ENCODE data around the gene ZMAT5. TPM values are rescaled to one million over a fixed set of nuclear protein-coding genes. Genes with fewer than 3 reads are reported as not detected.

The ZMAT5 gene
- polyA plus RNA-seq, 2 of the 4 experiments (the other 2 are of a cell fraction), result 13.0 to 13.3 TPM

- TF ChIP-seq REST (IDR thresholded peaks at IDR 0.05), result no peak
Observed at GRCh38 chr22:29772170-29772641, 5.4 kb upstream of the ZMAT5 start (continued).

GRCh38 chr22:29769723-29770321 lies 3.0 kb upstream of the ZMAT5 start:
- no peak for DNase-seq (ENCODE audit: low read depth in 1 of 2, low spot score in 1 of 2)
- H3K4me1 ChIP-seq, result peaks cover 24% of the 10 kb centered on the region
- TF ChIP-seq ZFP36 (IDR thresholded peaks at IDR 0.05; ENCODE audit: borderline replicate concordance, partially characterized antibody), result no peak
- no peak for TF ChIP-seq HES2 (IDR thresholded peaks at IDR 0.05)
- TF ChIP-seq TP53 (CRISPR knock-in tag; IDR thresholded peaks at IDR 0.05), result no peak
- no peak for TF ChIP-seq NR3C1 (IDR thresholded peaks at IDR 0.05)
- no peak for TF ChIP-seq JUNB (IDR thresholded peaks at IDR 0.05)
- no peak for TF ChIP-seq PBX3 (IDR thresholded peaks at IDR 0.05)
- TF ChIP-seq HMGXB4 (CRISPR knock-in tag; IDR thresholded peaks at IDR 0.05; ENCODE audit: borderline replicate concordance), result no peak
- no peak for TF ChIP-seq BCL3 (IDR thresholded peaks at IDR 0.05)
- TF ChIP-seq RCOR1 (IDR thresholded peaks at IDR 0.05; ENCODE audit: low read depth, low read length), result no peak
- TF ChIP-seq ELK1 (IDR thresholded peaks at IDR 0.05; ENCODE audit: low read depth, low read length), result no peak
- no peak for TF ChIP-seq USF2 (IDR thresholded peaks at IDR 0.05)
- TF ChIP-seq CEBPB (IDR thresholded peaks at IDR 0.05), result no peak
- no peak for TF ChIP-seq JUN (IDR thresholded peaks at IDR 0.05)
- no peak for TF ChIP-seq GATA3 (IDR thresholded peaks at IDR 0.05; ENCODE audit: borderline replicate concordance)
- H3K4me3 ChIP-seq, result no peak overlapping the region
- ChIA-PET CTCF (interaction anchor here (4.2 kb wide), 1 partner anchor 235 kb away, joined by 20 read pairs; no protein-coding TSS in a partner anchor), POLR2A (no interaction called here)
- WGBS (ENCODE audit: missing lambda C conversion rate), result 98% methylated on average over 2 of the region's 2 CpGs
- FAIRE-seq, result no peak
- H3K27ac ChIP-seq, result no peak overlapping the region
- no peaks in the 10 kb centered on the region for H3K9me3 ChIP-seq
- H3K4me2 ChIP-seq, result no peak overlapping the region
- ATAC-seq, result no peak

Measured in A549 (cell line).